K562 (cell line): ENCODE results near the gene LYPLA2. TPM values are rescaled to one million over a fixed set of nuclear protein-coding genes. Genes with fewer than 3 reads are reported as not detected.

Source experiments
- CHD7 ChIP-seq: fragments of 200-600 bp; sonication (generic); IDR thresholded peaks from one replicate; pipeline ENCODE4 v1.6.1; 2012; ENCODE audit warnings: mild to moderate bottlenecking, low read depth, low read length, inconsistent platforms
- ETV1 ChIP-seq: fragments of 450-650 bp; conservative IDR thresholded peaks from 2 replicates; pipeline ENCODE4 v1.6.1; 2016; ENCODE audit warnings: missing genetic modification characterization, control low read depth, low read depth, missing compliant biosample characterization
- JUND ChIP-seq, 2 experiments: IDR thresholded peaks; 2 replicates in 1 of 2; 3 replicates in 1 of 2; pipeline ENCODE4 v1.6.1; 2011; ENCODE audit warnings: borderline replicate concordance in 2 of 2, low read depth in 2 of 2, low read length in 2 of 2, improper control_type of control experiment in 1 of 2, missing biosample characterization in 1 of 2, missing genetic modification characterization in 1 of 2, missing genetic modification reagents in 1 of 2
- MEF2D ChIP-seq: conservative IDR thresholded peaks from 2 replicates; pipeline ENCODE4 v1.6.1; 2016; ENCODE audit warnings: low read depth, missing genetic modification characterization, missing compliant biosample characterization
- SETDB1 ChIP-seq: IDR thresholded peaks from one replicate; pipeline ENCODE4 v1.6.1; 2012; ENCODE audit warnings: low read length, control low read depth, inconsistent platforms
- SRSF1 ChIP-seq: fragments of 200-400 bp; formaldehyde crosslinking; IDR thresholded peaks from 2 replicates; pipeline ENCODE4 v1.6.1; 2017; ENCODE audit warnings: mild to moderate bottlenecking, low read depth, low read length, moderate library complexity
- ZNF124 ChIP-seq: sonication (generic); formaldehyde crosslinking; IDR thresholded peaks from 2 replicates; pipeline ENCODE4 v1.8.1; 2022; ENCODE audit warnings: missing genetic modification reagents
- ZNF184 ChIP-seq: sonication (generic); formaldehyde crosslinking; IDR thresholded peaks from 2 replicates; pipeline ENCODE4 v1.5.0; 2020; ENCODE audit warnings: missing genetic modification reagents
- ZNF785 ChIP-seq: fragments of 250-450 bp; sonication (Bioruptor Pico); IDR thresholded peaks from 2 replicates; pipeline ENCODE4 v1.4.0; 2020; ENCODE audit warnings: mild to moderate bottlenecking
- polyA plus RNA-seq, 8 experiments: library from polyadenylated mRNA; depleted of rRNA in 4 of 8; stranded (reverse) in 5 of 8; unstranded in 3 of 8; fragments of >200 nt; fragmentation: Nextera tagmentation in 2 of 8; fragmentation: Illumina TruSeq in 1 of 8; extraction: Ambion mirVana in 2 of 8; extraction: Trizol in 1 of 8; gene quantifications; 2 replicates each; pipeline versions ENCODE4 v1.2.1 to v1.2.3, GENCODE V29; 2011 to 2014; ENCODE audit warnings: inconsistent platforms in 1 of 8, missing spikeins in 1 of 8
- total RNA-seq, 7 experiments: library from RNA; depleted of rRNA in 6 of 7; stranded (reverse); fragments of >200 nt in 6 of 7; fragmentation: Illumina TruSeq in 2 of 7; extraction: Trizol in 2 of 7; gene quantifications; 2 replicates each; pipeline versions ENCODE4 v1.2.1 to v1.2.3, GENCODE V29; 2011 to 2021; ENCODE audit warnings: low replicate concordance in 1 of 7
- TF ChIP-seq, protein P1 (sequence below): fragments of 450-650 bp; IDR thresholded peaks from 2 replicates; pipeline ENCODE4 v1.6.1; 2016; ENCODE audit warnings: borderline replicate concordance
- TF ChIP-seq, protein P2 (sequence below): fragments of 450-650 bp; formaldehyde crosslinking; IDR thresholded peaks from 2 replicates; pipeline ENCODE4 v1.4.0; 2022; ENCODE audit warnings: missing genetic modification characterization

LYPLA2 gene
- total and polyA plus RNA-seq, 9 of the 15 experiments (the other 6 are each of a cell fraction or from before 2014, with no cell fraction given) = 3.9 to 128 (median 60.1) TPM

- TF ChIP-seq, protein P1, sequence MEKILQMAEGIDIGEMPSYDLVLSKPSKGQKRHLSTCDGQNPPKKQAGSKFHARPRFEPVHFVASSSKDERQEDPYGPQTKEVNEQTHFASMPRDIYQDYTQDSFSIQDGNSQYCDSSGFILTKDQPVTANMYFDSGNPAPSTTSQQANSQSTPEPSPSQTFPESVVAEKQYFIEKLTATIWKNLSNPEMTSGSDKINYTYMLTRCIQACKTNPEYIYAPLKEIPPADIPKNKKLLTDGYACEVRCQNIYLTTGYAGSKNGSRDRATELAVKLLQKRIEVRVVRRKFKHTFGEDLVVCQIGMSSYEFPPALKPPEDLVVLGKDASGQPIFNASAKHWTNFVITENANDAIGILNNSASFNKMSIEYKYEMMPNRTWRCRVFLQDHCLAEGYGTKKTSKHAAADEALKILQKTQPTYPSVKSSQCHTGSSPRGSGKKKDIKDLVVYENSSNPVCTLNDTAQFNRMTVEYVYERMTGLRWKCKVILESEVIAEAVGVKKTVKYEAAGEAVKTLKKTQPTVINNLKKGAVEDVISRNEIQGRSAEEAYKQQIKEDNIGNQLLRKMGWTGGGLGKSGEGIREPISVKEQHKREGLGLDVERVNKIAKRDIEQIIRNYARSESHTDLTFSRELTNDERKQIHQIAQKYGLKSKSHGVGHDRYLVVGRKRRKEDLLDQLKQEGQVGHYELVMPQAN = peak; percentile 47; the same call in 1 of the 2 replicates
- TF ChIP-seq ETV1 (no peak), ZNF124 (CRISPR knock-in tag) (no peak), MEF2D (tag) (no peak), ZNF785 (no peak), ZNF184 (no peak), CHD7 (no peak), SETDB1 (no peak), JUND (IDR thresholded peaks at IDR 0.05; ENCODE audit: borderline replicate concordance, low read depth, low read length) (0 out of 2 replicates have a peak, but pooled peaks have one; percentile 27), JUND (tag; IDR thresholded peaks at IDR 0.05; ENCODE audit: borderline replicate concordance, low read depth, low read length) (no peak; the same call in 2 of the 3 replicates), SRSF1 (no peak)
- TF ChIP-seq, protein P2, sequence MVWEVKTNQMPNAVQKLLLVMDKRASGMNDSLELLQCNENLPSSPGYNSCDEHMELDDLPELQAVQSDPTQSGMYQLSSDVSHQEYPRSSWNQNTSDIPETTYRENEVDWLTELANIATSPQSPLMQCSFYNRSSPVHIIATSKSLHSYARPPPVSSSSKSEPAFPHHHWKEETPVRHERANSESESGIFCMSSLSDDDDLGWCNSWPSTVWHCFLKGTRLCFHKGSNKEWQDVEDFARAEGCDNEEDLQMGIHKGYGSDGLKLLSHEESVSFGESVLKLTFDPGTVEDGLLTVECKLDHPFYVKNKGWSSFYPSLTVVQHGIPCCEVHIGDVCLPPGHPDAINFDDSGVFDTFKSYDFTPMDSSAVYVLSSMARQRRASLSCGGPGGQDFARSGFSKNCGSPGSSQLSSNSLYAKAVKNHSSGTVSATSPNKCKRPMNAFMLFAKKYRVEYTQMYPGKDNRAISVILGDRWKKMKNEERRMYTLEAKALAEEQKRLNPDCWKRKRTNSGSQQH (CRISPR knock-in tag) = no peak
Measured at GRCh38 chr1:23810818-23811540, 20.0 kb downstream of the LYPLA2 start (continued).
